Activated CD4-positive, alpha-beta T cell treated with anti-CD3 and anti-CD28 coated beads, Interleukin-10, Interleukin-2, amounts not matched to agents 100 ng/mL and 50 ng/mL, durations not matched to agents 16 hours and 8 hours (primary cell): ENCODE data around the gene MSANTD2.
A peak's percentile ranks its signal among the peaks of the same experiment; 100 is the strongest.

Source experiments
- DNase-seq: peaks from one replicate; pipeline ENCODE4 v3.0.0-alpha.2; 2020

MSANTD2 gene

GRCh38 chr11:124751741-124752470, 48.3 kb downstream of the MSANTD2 start, which contains the start of gene VSIG2:
Gene VSIG2, minus strand, starts transcription at chr11:124752255. Its CDS starts 118 bp downstream, at chr11:124752137.
- no peak for DNase-seq

GRCh38 chr11:124751391-124751740, 48.8 kb downstream of the MSANTD2 start:
- DNase-seq: no peak

- DNase-seq: no peak
Measured at GRCh38 chr11:124749912-124750311, 50.3 kb downstream of the MSANTD2 start.

GRCh38 chr11:124748481-124749343, 51.5 kb downstream of the MSANTD2 start:
- no peak for DNase-seq

GRCh38 chr11:124748100-124748418, 52.1 kb downstream of the MSANTD2 start:
- no peak for DNase-seq

- no peak for DNase-seq
Measured at GRCh38 chr11:124747406-124748099, 52.7 kb downstream of the MSANTD2 start.

- DNase-seq: peak; percentile 84
Measured at GRCh38 chr11:124746621-124747243, 53.5 kb downstream of the MSANTD2 start.

- DNase-seq: peak; percentile 42
Measured at GRCh38 chr11:124745835-124746620, 54.2 kb downstream of the MSANTD2 start.

- DNase-seq: no peak
Measured at GRCh38 chr11:124745270-124745834, 54.9 kb downstream of the MSANTD2 start.

GRCh38 chr11:124743050-124743449, 57.2 kb downstream of the MSANTD2 start:
- no peak for DNase-seq

GRCh38 chr11:124742555-124742954, 57.7 kb downstream of the MSANTD2 start:
- no peak for DNase-seq

- peak; percentile 46 for DNase-seq
Measured at GRCh38 chr11:124740277-124740882, 59.8 kb downstream of the MSANTD2 start.

- DNase-seq: peak; percentile 90
Measured at GRCh38 chr11:124739479-124740276, 60.5 kb downstream of the MSANTD2 start, which contains the start of gene NRGN. Gene NRGN, plus strand, starts transcription at chr11:124739942. Its CDS starts 143 bp downstream, at chr11:124740085.

GRCh38 chr11:124738713-124739478, 61.3 kb downstream of the MSANTD2 start:
- DNase-seq: no peak

- no peak for DNase-seq
Measured at GRCh38 chr11:124737638-124738305, 62.4 kb downstream of the MSANTD2 start.

GRCh38 chr11:124736736-124737135, 63.5 kb downstream of the MSANTD2 start:
- DNase-seq: no peak

- DNase-seq: no peak
Measured at GRCh38 chr11:124732230-124732629, 68.0 kb downstream of the MSANTD2 start.

GRCh38 chr11:124729571-124729970, 70.6 kb downstream of the MSANTD2 start:
- no peak for DNase-seq

- DNase-seq: no peak
Measured at GRCh38 chr11:124728134-124728533, 72.1 kb downstream of the MSANTD2 start.
